ENCODE results near the gene ZNF777.

DNA sequence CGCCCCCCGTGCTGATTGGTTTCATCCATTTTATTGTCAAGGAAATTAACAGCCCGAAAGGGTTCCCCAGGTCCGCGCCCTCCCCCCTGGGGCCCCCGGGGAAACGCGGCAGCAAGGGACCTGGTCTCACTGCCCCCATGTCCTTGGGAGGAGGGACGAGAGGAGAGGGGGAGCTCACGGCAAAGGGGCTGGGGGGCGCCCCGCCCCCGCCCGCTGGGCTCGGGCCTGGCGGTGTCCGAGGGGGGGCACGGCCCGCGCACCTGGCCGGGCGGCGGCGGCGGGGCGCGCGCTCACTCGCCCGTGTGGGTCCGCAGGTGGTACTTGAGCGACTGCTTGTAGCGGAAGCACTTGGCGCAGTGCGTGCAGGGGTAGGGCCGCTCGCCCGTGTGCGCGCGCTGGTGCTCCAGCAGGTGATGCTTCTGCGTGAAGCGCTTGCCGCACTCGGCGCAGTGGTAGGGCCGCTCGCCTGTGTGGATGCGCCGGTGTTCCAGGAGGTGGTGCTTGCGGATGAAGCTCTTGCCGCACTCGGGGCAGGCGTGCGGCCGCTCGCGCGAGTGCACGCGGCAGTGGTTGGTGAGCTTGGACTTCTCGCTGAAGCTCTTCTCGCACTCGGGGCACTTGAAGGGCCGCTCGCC is 29.3 kb downstream of the ZNF777 start:
- TF ChIP-seq, protein P1, sequence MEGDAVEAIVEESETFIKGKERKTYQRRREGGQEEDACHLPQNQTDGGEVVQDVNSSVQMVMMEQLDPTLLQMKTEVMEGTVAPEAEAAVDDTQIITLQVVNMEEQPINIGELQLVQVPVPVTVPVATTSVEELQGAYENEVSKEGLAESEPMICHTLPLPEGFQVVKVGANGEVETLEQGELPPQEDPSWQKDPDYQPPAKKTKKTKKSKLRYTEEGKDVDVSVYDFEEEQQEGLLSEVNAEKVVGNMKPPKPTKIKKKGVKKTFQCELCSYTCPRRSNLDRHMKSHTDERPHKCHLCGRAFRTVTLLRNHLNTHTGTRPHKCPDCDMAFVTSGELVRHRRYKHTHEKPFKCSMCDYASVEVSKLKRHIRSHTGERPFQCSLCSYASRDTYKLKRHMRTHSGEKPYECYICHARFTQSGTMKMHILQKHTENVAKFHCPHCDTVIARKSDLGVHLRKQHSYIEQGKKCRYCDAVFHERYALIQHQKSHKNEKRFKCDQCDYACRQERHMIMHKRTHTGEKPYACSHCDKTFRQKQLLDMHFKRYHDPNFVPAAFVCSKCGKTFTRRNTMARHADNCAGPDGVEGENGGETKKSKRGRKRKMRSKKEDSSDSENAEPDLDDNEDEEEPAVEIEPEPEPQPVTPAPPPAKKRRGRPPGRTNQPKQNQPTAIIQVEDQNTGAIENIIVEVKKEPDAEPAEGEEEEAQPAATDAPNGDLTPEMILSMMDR (IDR thresholded peaks at IDR 0.05), result no peak
- no peak for TF ChIP-seq POLR2A (IDR thresholded peaks at IDR 0.05)

Data from heart left ventricle (tissue), 13 donors.